ENCODE measurements around the gene ANKMY2. TPM values are rescaled to one million over a fixed set of nuclear protein-coding genes. Genes with fewer than 3 reads are reported as not detected.

ANKMY2 gene
- total RNA-seq, 3 donors from 2014 or later: 19.5 to 25.8 (median 22.8) TPM

DNA sequence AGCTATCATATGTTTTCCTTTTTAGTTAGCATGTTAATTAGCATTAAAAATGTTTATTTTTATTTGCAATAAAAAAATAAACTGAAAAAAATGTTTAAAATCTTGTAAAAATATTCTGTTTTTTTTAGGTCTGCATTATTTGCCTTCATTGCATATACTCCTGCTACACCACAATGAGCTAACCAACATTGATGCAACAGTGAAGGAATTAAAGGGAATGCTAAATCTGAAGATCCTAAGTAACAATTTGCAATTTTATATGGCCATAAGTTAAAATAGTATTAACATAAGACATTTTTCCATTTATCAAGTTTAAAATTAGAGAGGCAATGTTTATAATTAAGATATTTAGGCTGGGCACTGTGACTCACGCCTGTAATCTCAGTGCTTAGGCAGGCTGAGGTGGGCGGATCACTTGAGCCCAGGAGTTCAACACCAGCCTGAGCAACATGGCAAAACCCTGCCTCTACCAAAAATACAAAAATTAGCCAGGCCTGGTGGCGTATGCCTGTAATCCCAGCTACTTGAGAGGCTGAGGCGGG lies 86.7 kb downstream of the ANKMY2 start:
- TF ChIP-seq, protein P1, sequence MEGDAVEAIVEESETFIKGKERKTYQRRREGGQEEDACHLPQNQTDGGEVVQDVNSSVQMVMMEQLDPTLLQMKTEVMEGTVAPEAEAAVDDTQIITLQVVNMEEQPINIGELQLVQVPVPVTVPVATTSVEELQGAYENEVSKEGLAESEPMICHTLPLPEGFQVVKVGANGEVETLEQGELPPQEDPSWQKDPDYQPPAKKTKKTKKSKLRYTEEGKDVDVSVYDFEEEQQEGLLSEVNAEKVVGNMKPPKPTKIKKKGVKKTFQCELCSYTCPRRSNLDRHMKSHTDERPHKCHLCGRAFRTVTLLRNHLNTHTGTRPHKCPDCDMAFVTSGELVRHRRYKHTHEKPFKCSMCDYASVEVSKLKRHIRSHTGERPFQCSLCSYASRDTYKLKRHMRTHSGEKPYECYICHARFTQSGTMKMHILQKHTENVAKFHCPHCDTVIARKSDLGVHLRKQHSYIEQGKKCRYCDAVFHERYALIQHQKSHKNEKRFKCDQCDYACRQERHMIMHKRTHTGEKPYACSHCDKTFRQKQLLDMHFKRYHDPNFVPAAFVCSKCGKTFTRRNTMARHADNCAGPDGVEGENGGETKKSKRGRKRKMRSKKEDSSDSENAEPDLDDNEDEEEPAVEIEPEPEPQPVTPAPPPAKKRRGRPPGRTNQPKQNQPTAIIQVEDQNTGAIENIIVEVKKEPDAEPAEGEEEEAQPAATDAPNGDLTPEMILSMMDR (IDR thresholded peaks at IDR 0.05): no peak
- Histone ChIP-seq H3K36me3 (ENCODE audit: low read depth) (no peaks in the 10 kb centered on the region), H3K4me3 (no peak overlapping the region), H3K4me1 (ENCODE audit: low read depth) (no peaks in the 10 kb centered on the region), H3K9me3 (no peaks in the 10 kb centered on the region)
- intact Hi-C loops (cut with DNase I, micrococcal nuclease): no loop called here
- ATAC-seq: no peak
- DNase-seq: no peak

DNA sequence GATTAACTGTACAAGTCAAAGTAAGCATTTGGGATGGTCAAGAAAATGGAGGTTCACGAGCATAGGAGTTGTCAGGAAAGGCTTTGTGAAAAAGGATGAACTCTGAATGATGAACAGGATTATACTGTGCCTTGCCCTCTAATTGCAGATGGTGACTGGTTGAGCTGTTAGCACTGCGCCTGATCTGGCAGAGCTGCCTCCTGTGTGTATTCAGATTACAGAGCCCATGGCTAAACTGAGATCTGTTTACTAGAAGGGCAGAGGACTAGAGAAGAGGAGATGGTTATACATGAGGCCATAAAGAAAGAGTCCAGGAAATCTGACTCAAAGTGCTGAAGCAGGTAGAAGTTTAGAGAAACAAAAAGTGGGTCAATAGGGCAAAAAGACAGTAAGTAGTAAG lies 89.2 kb downstream of the ANKMY2 start:
- intact Hi-C loops (cut with DNase I, micrococcal nuclease): no loop called here
- Histone ChIP-seq H3K4me1 (ENCODE audit: low read depth) (no peaks in the 10 kb centered on the region), H3K9me3 (no peaks in the 10 kb centered on the region), H3K4me3 (no peak overlapping the region), H3K36me3 (ENCODE audit: low read depth) (no peaks in the 10 kb centered on the region)
- TF ChIP-seq, protein P1 (IDR thresholded peaks at IDR 0.05): no peak
- ATAC-seq (no peak), DNase-seq (no peak)

DNA sequence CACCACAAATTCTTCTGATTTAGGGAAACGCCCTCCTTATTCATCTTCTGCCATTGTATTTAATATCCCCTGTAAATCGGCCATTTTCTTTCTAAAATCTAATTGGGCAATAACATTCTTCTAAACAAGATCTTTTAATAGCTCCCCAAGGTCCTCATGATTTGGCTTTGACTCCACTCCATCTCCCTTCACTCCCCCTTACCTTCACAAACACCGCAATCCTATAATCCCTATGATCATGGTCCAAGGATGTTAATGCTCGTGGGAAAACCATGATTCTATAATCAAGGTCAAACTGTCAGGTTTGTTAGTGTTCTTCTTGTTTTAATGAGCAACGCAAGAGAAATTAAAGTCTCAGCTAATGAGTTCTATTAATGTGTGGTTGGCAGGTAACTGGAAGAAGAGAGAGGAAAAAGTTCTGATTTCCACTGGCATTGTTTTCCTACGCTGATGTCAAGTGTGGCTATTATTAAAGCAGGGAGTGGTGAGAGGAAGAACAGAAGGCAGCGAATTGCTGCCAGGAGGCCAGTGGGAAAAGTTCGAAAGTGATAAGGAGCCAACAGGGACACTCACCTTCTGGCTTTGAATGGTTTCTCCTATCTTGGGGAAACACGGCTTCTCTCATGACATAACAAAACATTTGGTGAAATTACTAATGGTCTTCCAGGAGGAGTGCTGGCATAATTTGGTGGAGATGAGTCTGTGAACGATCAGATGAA lies 90.9 kb downstream of the ANKMY2 start:
- intact Hi-C loops (cut with DNase I, micrococcal nuclease): no loop called here
- ATAC-seq (no peak), DNase-seq (no peak)
- H3K4me1 ChIP-seq (ENCODE audit: low read depth): no peaks in the 10 kb centered on the region
- H3K9me3 ChIP-seq: no peaks in the 10 kb centered on the region
- TF ChIP-seq, protein P1 (IDR thresholded peaks at IDR 0.05): no peak
- H3K36me3 ChIP-seq (ENCODE audit: low read depth): no peaks in the 10 kb centered on the region
- no peak overlapping the region for H3K4me3 ChIP-seq

DNA sequence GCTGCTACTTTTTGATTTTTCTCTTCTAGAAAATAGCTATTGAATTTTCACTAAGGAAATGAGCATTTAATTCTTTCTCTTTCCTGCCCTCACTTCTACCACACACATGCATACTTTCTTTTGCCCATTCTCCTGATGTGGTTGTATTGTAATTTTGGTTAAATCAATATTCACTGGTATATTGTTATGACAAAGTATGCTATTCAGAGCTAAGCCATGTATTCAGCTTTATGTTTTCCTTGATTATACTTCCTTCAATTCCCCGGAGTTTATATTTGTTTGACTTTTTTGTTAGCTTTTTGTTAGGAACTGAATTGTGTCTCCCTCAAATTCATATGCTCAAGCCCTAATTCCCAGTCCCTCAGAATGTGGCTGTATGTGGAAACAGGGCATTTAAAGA lies 94.9 kb downstream of the ANKMY2 start:
- no peak overlapping the region for H3K4me3 ChIP-seq
- no peak for ATAC-seq
- TF ChIP-seq, protein P1 (IDR thresholded peaks at IDR 0.05): no peak

More for the DNA sequence above, 94.9 kb downstream of the ANKMY2 start:
- Histone ChIP-seq H3K36me3 (ENCODE audit: low read depth) (no peaks in the 10 kb centered on the region), H3K9me3 (no peaks in the 10 kb centered on the region), H3K4me1 (ENCODE audit: low read depth) (no peaks in the 10 kb centered on the region)
- intact Hi-C loops (cut with DNase I, micrococcal nuclease): no loop called here
- no peak for DNase-seq

Other genes starting within 250 kb of the ANKMY2 start
- gene CRPPA, start 224.2 kb downstream of the ANKMY2 start, total RNA-seq: 1 to 10 TPM; 2.8 to 7.2 (median 2.9) TPM
- 1 to 10 TPM; 3.7 to 6.7 (median 5.1) TPM for gene SOSTDC1, start 180.0 kb downstream of the ANKMY2 start, total RNA-seq
- not detected for gene LRRC72, start 118.9 kb downstream of the ANKMY2 start, total RNA-seq
- 10 to 100 TPM; 44.8 to 67.0 (median 65.3) TPM for gene BZW2, start 427 bp upstream of the ANKMY2 start, total RNA-seq
- 10 to 100 TPM; 38.9 to 91.4 (median 90.8) TPM for gene TSPAN13, start 108.0 kb upstream of the ANKMY2 start, total RNA-seq
- gene AGR2, start 159.2 kb upstream of the ANKMY2 start, total RNA-seq: 100 to 1,000 TPM; 191 to 861 (median 775) TPM
- gene AGR3, start 236.2 kb upstream of the ANKMY2 start, total RNA-seq: 100 to 1,000 TPM in 2 of 3 donors, 10 to 100 TPM in 1; 54.9 to 172 (median 122) TPM